Measurements from ENCODE around the gene SRRD.
"Not testable (repeated sequence)": the region's sequence is repeated elsewhere in the genome, so short reads cannot be mapped to it uniquely, and the experiment has no call there.

SRRD gene

DNA sequence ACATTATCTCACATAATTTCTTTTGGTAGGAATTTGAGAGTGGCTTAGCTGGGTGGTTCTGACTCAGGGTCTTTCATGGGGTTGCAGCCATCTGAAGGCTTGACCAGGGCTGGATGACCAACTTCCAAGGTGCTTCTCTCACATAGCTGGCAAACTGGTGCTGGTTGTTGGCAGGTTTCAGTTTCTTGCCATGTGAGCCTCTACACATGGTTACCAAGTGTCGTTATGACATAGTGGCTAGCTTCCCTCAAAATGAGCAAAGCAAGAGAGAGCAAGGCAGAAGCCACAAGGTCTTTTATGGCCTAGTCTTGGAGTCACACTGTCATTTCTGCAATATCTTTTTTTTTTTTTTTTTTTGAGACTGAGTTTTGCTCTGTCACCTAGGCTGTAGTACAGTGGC is 32.8 kb downstream of the SRRD start:
- Histone ChIP-seq H3K36me3 (ENCODE audit: control insufficient read depth, insufficient read depth, low read length) (no peaks in the 10 kb centered on the region), H3K27me3 (ENCODE audit: control insufficient read depth, insufficient read depth, low read length) (no peaks in the 10 kb centered on the region), H3K27ac (ENCODE audit: low read depth, low read length) (no peak overlapping the region), H3K4me1 (ENCODE audit: control insufficient read depth, insufficient read depth, low read length) (peaks cover 9% of the 10 kb centered on the region), H3K4me3 (ENCODE audit: low read length) (no peak overlapping the region), H3K9ac (ENCODE audit: low read length) (no peak overlapping the region)

DNA sequence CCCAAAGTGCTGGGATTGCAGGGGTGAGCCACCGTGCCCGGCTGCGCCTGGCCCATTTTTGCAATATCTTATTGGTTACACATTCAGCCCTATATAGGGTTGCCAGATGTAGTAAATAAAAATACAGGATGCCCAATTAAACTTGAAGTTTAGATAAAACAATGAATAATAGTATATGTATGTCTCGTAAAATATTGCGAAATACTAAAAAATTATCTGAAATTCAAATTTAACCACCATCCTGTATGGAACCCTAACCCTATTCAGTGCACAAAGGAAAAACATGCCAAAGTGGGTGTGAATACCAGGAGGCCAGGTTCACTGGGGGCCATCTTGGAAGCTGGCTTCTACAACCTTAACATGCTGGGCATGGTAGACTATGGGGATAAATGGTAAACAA is 33.8 kb downstream of the SRRD start:
- no peaks in the 10 kb centered on the region for H3K27me3 ChIP-seq (ENCODE audit: control insufficient read depth, insufficient read depth, low read length)
- no peaks in the 10 kb centered on the region for H3K36me3 ChIP-seq (ENCODE audit: control insufficient read depth, insufficient read depth, low read length)

GRCh38 chr22:26522012-26522411 is 38.3 kb downstream of the SRRD start:
- Histone ChIP-seq H3K36me3 (ENCODE audit: control insufficient read depth, insufficient read depth, low read length) (no peaks in the 10 kb centered on the region), H3K9ac (ENCODE audit: low read length) (no peak overlapping the region), H3K27ac (ENCODE audit: low read depth, low read length) (no peak overlapping the region), H3K4me1 (ENCODE audit: control insufficient read depth, insufficient read depth, low read length) (no peaks in the 10 kb centered on the region), H3K27me3 (ENCODE audit: control insufficient read depth, insufficient read depth, low read length) (no peaks in the 10 kb centered on the region), H3K4me3 (ENCODE audit: low read length) (no peak overlapping the region)

More for the DNA sequence above, 33.8 kb downstream of the SRRD start:
- H3K4me3 ChIP-seq (ENCODE audit: low read length) = no peak overlapping the region
- H3K4me1 ChIP-seq (ENCODE audit: control insufficient read depth, insufficient read depth, low read length) = peaks cover 5% of the 10 kb centered on the region
- no peak overlapping the region for H3K9ac ChIP-seq (ENCODE audit: low read length)
- H3K27ac ChIP-seq (ENCODE audit: low read depth, low read length) = no peak overlapping the region

GRCh38 chr22:26522592-26522991 is 38.9 kb downstream of the SRRD start:
- H3K4me3 ChIP-seq (ENCODE audit: low read length) = no peak overlapping the region
- H3K36me3 ChIP-seq (ENCODE audit: control insufficient read depth, insufficient read depth, low read length) = no peaks in the 10 kb centered on the region
- H3K27ac ChIP-seq (ENCODE audit: low read depth, low read length) = no peak overlapping the region
- no peak overlapping the region for H3K9ac ChIP-seq (ENCODE audit: low read length)
- no peaks in the 10 kb centered on the region for H3K27me3 ChIP-seq (ENCODE audit: control insufficient read depth, insufficient read depth, low read length)
- no peaks in the 10 kb centered on the region for H3K4me1 ChIP-seq (ENCODE audit: control insufficient read depth, insufficient read depth, low read length)

- Histone ChIP-seq H3K36me3 (ENCODE audit: control insufficient read depth, insufficient read depth, low read length) (no peaks in the 10 kb centered on the region), H3K4me1 (ENCODE audit: control insufficient read depth, insufficient read depth, low read length) (no peaks in the 10 kb centered on the region), H3K27ac (ENCODE audit: low read depth, low read length) (no peak overlapping the region), H3K4me3 (ENCODE audit: low read length) (no peak overlapping the region), H3K27me3 (ENCODE audit: control insufficient read depth, insufficient read depth, low read length) (no peaks in the 10 kb centered on the region), H3K9ac (ENCODE audit: low read length) (no peak overlapping the region)
Measured at GRCh38 chr22:26524870-26525269, 41.2 kb downstream of the SRRD start.

DNA sequence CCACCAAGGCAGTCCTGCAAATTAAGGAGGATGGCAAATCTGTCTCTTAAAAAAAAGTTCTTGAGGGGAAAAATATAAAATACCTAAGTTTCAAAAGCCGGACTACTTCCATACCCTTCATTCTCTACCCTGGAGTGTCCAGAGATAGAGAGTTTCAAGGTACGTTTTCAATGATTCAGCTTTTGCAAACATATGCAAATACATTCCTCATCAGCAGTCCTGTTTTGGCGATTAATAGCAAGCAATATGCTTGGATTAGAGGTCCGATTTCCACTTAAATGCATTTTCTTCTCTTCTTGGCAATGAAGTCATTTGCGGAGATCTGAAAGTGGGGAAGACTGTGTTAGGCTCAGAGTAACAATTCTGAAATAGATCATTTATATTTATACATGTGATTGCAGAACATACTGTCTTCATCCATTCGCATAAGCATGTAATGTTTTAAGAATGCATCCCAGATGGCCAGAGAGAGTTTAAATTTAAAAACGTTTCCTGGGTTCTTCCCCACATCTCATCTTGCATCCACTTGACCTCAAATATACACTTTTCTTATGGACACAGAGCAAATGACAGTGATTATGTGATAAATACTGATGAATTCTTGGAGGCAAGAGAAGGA is 42.4 kb downstream of the SRRD start:
- Histone ChIP-seq H3K4me1 (ENCODE audit: control insufficient read depth, insufficient read depth, low read length) (no peaks in the 10 kb centered on the region), H3K27ac (ENCODE audit: low read depth, low read length) (no peak overlapping the region), H3K36me3 (ENCODE audit: control insufficient read depth, insufficient read depth, low read length) (no peaks in the 10 kb centered on the region), H3K9ac (ENCODE audit: low read length) (no peak overlapping the region), H3K27me3 (ENCODE audit: control insufficient read depth, insufficient read depth, low read length) (no peaks in the 10 kb centered on the region), H3K4me3 (ENCODE audit: low read length) (no peak overlapping the region)

DNA sequence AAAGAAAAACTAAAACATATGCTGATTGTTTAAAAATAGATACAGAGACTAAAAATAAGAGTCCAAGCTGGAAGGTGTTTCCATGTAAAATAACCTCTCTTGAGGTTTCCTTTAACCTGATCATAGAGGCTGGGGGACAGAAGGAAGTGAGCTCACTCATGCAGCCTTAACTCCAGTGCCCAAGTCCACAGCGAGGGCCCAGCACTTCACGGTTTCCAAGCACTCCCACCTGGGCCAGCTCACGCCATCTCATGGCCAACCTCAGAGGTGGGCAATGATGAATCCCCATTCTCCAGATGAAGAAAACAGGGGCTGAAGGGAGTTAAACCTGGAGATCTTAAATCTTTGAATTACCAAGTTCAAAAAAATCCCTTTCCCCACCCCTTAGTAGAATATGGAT is 43.5 kb downstream of the SRRD start:
- no peak overlapping the region for H3K27ac ChIP-seq (ENCODE audit: low read depth, low read length)
- H3K9ac ChIP-seq (ENCODE audit: low read length) = no peak overlapping the region

GRCh38 chr22:26527574-26528465 is 44.1 kb downstream of the SRRD start:
- Histone ChIP-seq H3K27ac (ENCODE audit: low read depth, low read length) (no peak overlapping the region), H3K27me3 (ENCODE audit: control insufficient read depth, insufficient read depth, low read length) (no peaks in the 10 kb centered on the region), H3K4me3 (ENCODE audit: low read length) (no peak overlapping the region), H3K36me3 (ENCODE audit: control insufficient read depth, insufficient read depth, low read length) (peaks cover 2% of the 10 kb centered on the region), H3K9ac (ENCODE audit: low read length) (no peak overlapping the region), H3K4me1 (ENCODE audit: control insufficient read depth, insufficient read depth, low read length) (no peaks in the 10 kb centered on the region)

More for the DNA sequence above, 43.5 kb downstream of the SRRD start:
- Histone ChIP-seq H3K4me1 (ENCODE audit: control insufficient read depth, insufficient read depth, low read length) (no peaks in the 10 kb centered on the region), H3K4me3 (ENCODE audit: low read length) (no peak overlapping the region), H3K27me3 (ENCODE audit: control insufficient read depth, insufficient read depth, low read length) (no peaks in the 10 kb centered on the region), H3K36me3 (ENCODE audit: control insufficient read depth, insufficient read depth, low read length) (peaks cover 2% of the 10 kb centered on the region)

DNA sequence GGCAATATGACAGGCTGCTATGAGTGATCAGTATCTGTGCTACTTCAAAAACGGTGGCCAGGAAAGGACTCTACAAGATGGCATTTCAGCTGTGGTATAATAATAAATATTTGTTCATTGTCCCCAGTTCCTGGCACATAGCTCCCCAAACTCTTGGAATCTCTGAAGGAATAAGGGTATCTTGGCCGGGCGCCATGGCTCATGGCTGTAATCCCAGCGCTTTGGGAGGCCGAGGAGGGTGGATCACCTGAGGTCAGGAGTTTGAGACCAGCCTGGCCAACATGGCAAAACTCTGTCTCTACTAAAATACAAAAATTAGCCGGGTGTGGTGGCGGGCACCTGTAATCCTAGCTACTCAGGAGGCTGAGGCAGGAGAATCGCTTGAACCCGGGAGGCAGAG is 44.8 kb downstream of the SRRD start:
- not testable (repeated sequence) for H3K4me1 ChIP-seq (ENCODE audit: control insufficient read depth, insufficient read depth, low read length); H3K36me3 ChIP-seq (ENCODE audit: control insufficient read depth, insufficient read depth, low read length); H3K27ac ChIP-seq (ENCODE audit: low read depth, low read length)

GRCh38 chr22:26529345-26529744 is 45.7 kb downstream of the SRRD start:
- Histone ChIP-seq H3K36me3 (ENCODE audit: control insufficient read depth, insufficient read depth, low read length) (peaks cover 2% of the 10 kb centered on the region), H3K4me3 (ENCODE audit: low read length) (no peak overlapping the region), H3K4me1 (ENCODE audit: control insufficient read depth, insufficient read depth, low read length) (no peaks in the 10 kb centered on the region), H3K9ac (ENCODE audit: low read length) (no peak overlapping the region), H3K27me3 (ENCODE audit: control insufficient read depth, insufficient read depth, low read length) (no peaks in the 10 kb centered on the region), H3K27ac (ENCODE audit: low read depth, low read length) (no peak overlapping the region)

More for the DNA sequence above, 44.8 kb downstream of the SRRD start:
- not testable (repeated sequence) for H3K4me3 ChIP-seq (ENCODE audit: low read length); H3K27me3 ChIP-seq (ENCODE audit: control insufficient read depth, insufficient read depth, low read length); H3K9ac ChIP-seq (ENCODE audit: low read length)

- H3K4me1 ChIP-seq (ENCODE audit: control insufficient read depth, insufficient read depth, low read length) = no peaks in the 10 kb centered on the region
- H3K4me3 ChIP-seq (ENCODE audit: low read length) = no peak overlapping the region
- H3K36me3 ChIP-seq (ENCODE audit: control insufficient read depth, insufficient read depth, low read length) = peaks cover 2% of the 10 kb centered on the region
- H3K27me3 ChIP-seq (ENCODE audit: control insufficient read depth, insufficient read depth, low read length) = no peaks in the 10 kb centered on the region
- H3K9ac ChIP-seq (ENCODE audit: low read length) = no peak overlapping the region
- no peak overlapping the region for H3K27ac ChIP-seq (ENCODE audit: low read depth, low read length)
Measured at GRCh38 chr22:26534171-26534855, 50.6 kb downstream of the SRRD start.

DNA sequence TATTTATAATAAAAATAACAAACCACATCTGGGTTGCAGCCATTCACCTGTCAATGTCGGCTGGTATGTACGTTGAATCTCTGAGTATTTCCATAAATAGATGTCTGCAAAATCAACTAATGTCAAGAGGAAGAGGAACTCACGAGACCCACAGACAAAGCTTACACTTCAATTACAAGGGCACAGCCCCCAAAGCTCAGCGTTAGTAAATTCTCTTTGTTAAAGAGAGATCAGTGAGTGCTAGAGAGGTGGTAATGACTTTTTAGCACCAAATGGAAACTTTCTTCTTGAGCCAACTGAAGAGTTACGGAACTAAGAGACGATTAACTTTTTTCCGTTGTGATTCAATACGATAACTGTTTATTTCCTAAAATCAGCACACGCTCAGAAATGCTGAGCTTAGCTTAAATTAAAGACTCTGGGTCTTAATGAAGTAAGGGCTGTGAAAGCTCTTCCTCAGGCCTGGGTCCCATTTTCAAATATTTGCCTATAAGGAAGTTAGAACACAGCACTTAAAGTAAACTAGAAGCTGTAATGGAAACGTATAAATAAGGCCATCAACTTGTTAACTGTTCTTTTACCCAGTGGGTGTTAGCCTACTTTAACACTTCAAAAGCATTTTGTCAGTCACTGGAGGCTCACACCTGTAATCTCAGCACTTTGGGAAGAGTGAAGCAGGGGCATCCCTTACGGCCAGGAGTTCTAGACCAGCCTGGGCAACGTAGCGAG is 51.4 kb downstream of the SRRD start:
- H3K36me3 ChIP-seq (ENCODE audit: control insufficient read depth, insufficient read depth, low read length) = peaks cover 2% of the 10 kb centered on the region

More for the DNA sequence above, 51.4 kb downstream of the SRRD start:
- Histone ChIP-seq H3K4me1 (ENCODE audit: control insufficient read depth, insufficient read depth, low read length) (no peaks in the 10 kb centered on the region), H3K9ac (ENCODE audit: low read length) (no peak overlapping the region), H3K27me3 (ENCODE audit: control insufficient read depth, insufficient read depth, low read length) (no peaks in the 10 kb centered on the region), H3K4me3 (ENCODE audit: low read length) (no peak overlapping the region), H3K27ac (ENCODE audit: low read depth, low read length) (no peak overlapping the region)
